SK-N-SH (cell line): ENCODE results near the gene KIAA1191. TPM values are rescaled to one million over a fixed set of nuclear protein-coding genes. Genes with fewer than 3 reads are reported as not detected.

Source experiments
- CTCF ChIA-PET: fragments of 300-600, 350-600 bp; formaldehyde crosslinking; extraction: SDS; loops from one replicate; lab custom pipeline; 2021; lab: Yijun Ruan, JAX
- POLR2A ChIA-PET: fragments of 350-600 bp; sonication (Branson Sonifier 250); formaldehyde crosslinking; extraction: SDS; loops from one replicate; lab custom pipeline; 2020; ENCODE audit warnings: antibody characterized with exemption, inconsistent platforms; lab: Yijun Ruan, JAX
- DNase-seq: peaks from one replicate; pipeline ENCODE4 v3.0.0; 2012
- H2AFZ ChIP-seq: fragments of 200-600 bp; sonication (generic); 2 replicates; pipeline ENCODE4 v1.8.1; 2016; ENCODE audit warnings: antibody characterized with exemption, mild to moderate bottlenecking, low read depth
- H3F3A ChIP-seq: fragments of 200-600 bp; sonication (generic); replicated peaks from 2 replicates; pipeline ENCODE3; 2016; ENCODE audit warnings: antibody characterized with exemption, mild to moderate bottlenecking; ENCODE audit not compliant: insufficient read depth
- H3K27ac ChIP-seq, 2 experiments: fragments of 200-500 bp in 1 of 2; fragments of 200-600 bp in 1 of 2; sonication (Bioruptor generic) in 1 of 2; sonication (generic), shearing (Covaris generic) in 1 of 2; 2 replicates each; pipeline versions ENCODE4 v1.5.1 to v1.6.1; 2014 to 2016; ENCODE audit warnings: low read depth in 2 of 2, inconsistent platforms in 1 of 2, low read length in 1 of 2, mild to moderate bottlenecking in 1 of 2, mixed read lengths in 1 of 2
- H3K27me3 ChIP-seq: fragments of 200-600 bp; sonication (generic), shearing (Covaris generic); 2 replicates; pipeline ENCODE4 v1.6.1; 2016; ENCODE audit warnings: mixed run types; ENCODE audit not compliant: insufficient read depth
- H3K36me3 ChIP-seq, 2 experiments: fragments of 200-500 bp in 1 of 2; fragments of 200-600 bp in 1 of 2; sonication (Bioruptor generic) in 1 of 2; sonication (generic) in 1 of 2; replicated peaks in 1 of 2; 2 replicates each; pipeline versions ENCODE3 to v1.5.1; 2014 to 2016; ENCODE audit warnings: low read length in 1 of 2, mild to moderate bottlenecking in 1 of 2; ENCODE audit not compliant: insufficient read depth in 2 of 2, control insufficient read depth in 1 of 2
- H3K4me1 ChIP-seq, 2 experiments: fragments of 200-500 bp in 1 of 2; fragments of 200-600 bp in 1 of 2; sonication (Bioruptor generic) in 1 of 2; sonication (generic), shearing (Covaris generic) in 1 of 2; 2 replicates each; pipeline versions ENCODE4 v1.5.1 to v1.6.1; 2014 to 2016; ENCODE audit warnings: low read depth in 1 of 2, low read length in 1 of 2, mixed run types in 1 of 2; ENCODE audit not compliant: insufficient read depth in 2 of 2, control insufficient read depth in 1 of 2
- H3K4me2 ChIP-seq: fragments of 200-600 bp; sonication (generic), shearing (Covaris generic); 2 replicates; pipeline ENCODE4 v1.6.1; 2017; ENCODE audit warnings: mixed run types
- H3K4me3 ChIP-seq, 2 experiments: fragments of 200-500 bp in 1 of 2; fragments of 200-600 bp in 1 of 2; sonication (Bioruptor generic) in 1 of 2; sonication (generic), shearing (Covaris generic) in 1 of 2; 2 replicates each; pipeline versions ENCODE4 v1.5.1 to v1.8.1; 2014 to 2016; ENCODE audit warnings: low read depth in 2 of 2, inconsistent platforms in 1 of 2, low read length in 1 of 2, mild to moderate bottlenecking in 1 of 2, mixed read lengths in 1 of 2, moderate library complexity in 1 of 2
- H3K79me2 ChIP-seq: fragments of 200-600 bp; sonication (generic); 2 replicates; pipeline ENCODE4 v1.8.1; 2017; ENCODE audit warnings: mild to moderate bottlenecking; ENCODE audit not compliant: insufficient read depth
- H3K9ac ChIP-seq: fragments of 200-600 bp; sonication (generic); 2 replicates; pipeline ENCODE4 v1.6.1; 2017; ENCODE audit warnings: mixed run types
- H3K9me2 ChIP-seq: fragments of 200-600 bp; sonication (generic); 2 replicates; pipeline ENCODE4 v1.6.1; 2017; ENCODE audit warnings: mixed run types
- H3K9me3 ChIP-seq: fragments of 200-600 bp; sonication (generic); 2 replicates; pipeline ENCODE4 v1.6.1; 2017; ENCODE audit warnings: mixed run types, mild to moderate bottlenecking, moderate library complexity
- H4K20me1 ChIP-seq: fragments of 200-600 bp; sonication (generic); 2 replicates; pipeline ENCODE4 v1.6.1; 2017; ENCODE audit warnings: mild to moderate bottlenecking, mixed run types; ENCODE audit not compliant: insufficient read depth
- CHD2 ChIP-seq: fragments of 150-350 bp; IDR thresholded peaks from 2 replicates; pipeline ENCODE4 v1.6.1; 2018; ENCODE audit warnings: low read length; ENCODE audit not compliant: partially characterized antibody
- CTCF ChIP-seq: fragments of 200-600 bp; sonication (generic); IDR thresholded peaks from 2 replicates; pipeline ENCODE4 v1.6.1; 2017; ENCODE audit warnings: antibody characterized with exemption, mild to moderate bottlenecking, moderate library complexity
- EP300 ChIP-seq, 2 experiments: IDR thresholded peaks; 2 replicates each; pipeline versions ENCODE4 v1.4.0 to v1.6.1; 2012; ENCODE audit warnings: borderline replicate concordance in 1 of 2, low read depth in 1 of 2, low read length in 1 of 2
- EZH2phosphoT487 ChIP-seq: fragments of 200-600 bp; sonication (generic); IDR thresholded peaks from 2 replicates; pipeline ENCODE4 v1.6.1; 2017; ENCODE audit warnings: low read depth, mixed run types, mild to moderate bottlenecking, antibody characterized with exemption, moderate library complexity, borderline replicate concordance
- FOXM1 ChIP-seq: IDR thresholded peaks from 2 replicates; pipeline ENCODE4 v1.4.0; 2012; ENCODE audit warnings: low read depth, mild to moderate bottlenecking
- GABPA ChIP-seq: IDR thresholded peaks from 2 replicates; pipeline ENCODE4 v1.4.0; 2012; ENCODE audit warnings: low read depth, mild to moderate bottlenecking
- GATA2 ChIP-seq: sonication (generic); formaldehyde crosslinking; IDR thresholded peaks from 2 replicates; pipeline ENCODE4 v1.5.0; 2020; ENCODE audit warnings: mild to moderate bottlenecking, missing genetic modification reagents
- JUND ChIP-seq: IDR thresholded peaks from 2 replicates; pipeline ENCODE4 v1.4.0; 2012
- MEF2A ChIP-seq: IDR thresholded peaks from 2 replicates; pipeline ENCODE4 v1.4.0; 2012; ENCODE audit warnings: low read depth, borderline replicate concordance
- NFIC ChIP-seq: IDR thresholded peaks from 2 replicates; pipeline ENCODE4 v1.4.0; 2012; ENCODE audit warnings: borderline replicate concordance
- NRF1 ChIP-seq: IDR thresholded peaks from 2 replicates; pipeline ENCODE4 v1.6.1; 2012; ENCODE audit warnings: low read depth, mild to moderate bottlenecking, low read length
- SMC3 ChIP-seq: IDR thresholded peaks from 2 replicates; pipeline ENCODE4 v1.6.1; 2012; ENCODE audit warnings: low read depth, low read length, improper control_type of control experiment
- TAF1 ChIP-seq: IDR thresholded peaks from 2 replicates; pipeline ENCODE4 v1.6.1; 2012; ENCODE audit warnings: low read depth, mild to moderate bottlenecking, low read length, moderate library complexity, borderline replicate concordance
- TCF12 ChIP-seq: IDR thresholded peaks from 2 replicates; pipeline ENCODE4 v1.4.0; 2012
- WGBS: methylation state at CpG from one replicate; pipeline ENCODE4 v1.1.6; 2017; ENCODE audit warnings: low lambda C conversion rate; 5-methylcytosine and 5-hydroxymethylcytosine counted together
- polyA plus RNA-seq, 3 experiments: library from polyadenylated mRNA; depleted of rRNA; stranded (reverse); fragments of >200 nt; gene quantifications; 2 replicates each; pipeline ENCODE4 v1.2.3, GENCODE V29; 2012
- TF ChIP-seq, protein P1 (sequence below): IDR thresholded peaks from 2 replicates; pipeline ENCODE4 v1.4.0; 2012; ENCODE audit warnings: low read depth
- TF ChIP-seq, protein P2 (sequence below): IDR thresholded peaks from 2 replicates; pipeline ENCODE4 v1.4.0; 2012; ENCODE audit warnings: low read depth, borderline replicate concordance
- TF ChIP-seq, protein P3 (sequence below): fragments of 150-350 bp; IDR thresholded peaks from 2 replicates; pipeline ENCODE4 v1.6.1; 2016; ENCODE audit warnings: mild to moderate bottlenecking, low read depth, low read length
- TF ChIP-seq, protein P4 (sequence below): IDR thresholded peaks from 2 replicates; pipeline ENCODE4; 2012

The KIAA1191 gene
- polyA plus RNA-seq, 1 of the 3 experiments (the other 2 are of a cell fraction): 100 TPM

DNA sequence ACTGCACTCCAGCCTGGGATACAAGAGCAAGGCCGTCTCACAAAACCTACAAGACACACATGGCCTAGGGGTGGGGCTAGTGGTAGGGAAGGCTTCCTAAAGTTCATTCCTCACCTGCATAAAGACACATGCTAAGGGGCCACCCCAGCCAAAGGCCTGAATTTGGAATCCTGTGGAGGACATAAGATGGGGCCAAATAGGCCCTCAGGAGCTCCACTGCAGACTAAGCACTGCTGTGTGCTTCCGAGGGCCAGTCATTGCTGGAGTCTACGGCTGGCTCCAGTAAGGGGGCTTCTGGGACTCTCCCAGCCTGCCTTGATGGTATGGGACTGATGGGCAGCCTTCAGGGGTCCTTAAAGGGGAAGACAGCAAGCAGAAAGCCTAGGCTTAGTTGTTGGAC is 21.2 kb upstream of the KIAA1191 start:
- no peak for TF ChIP-seq MEF2A
- TF ChIP-seq SMC3: no peak
- TF ChIP-seq, protein P1, sequence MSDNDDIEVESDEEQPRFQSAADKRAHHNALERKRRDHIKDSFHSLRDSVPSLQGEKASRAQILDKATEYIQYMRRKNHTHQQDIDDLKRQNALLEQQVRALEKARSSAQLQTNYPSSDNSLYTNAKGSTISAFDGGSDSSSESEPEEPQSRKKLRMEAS: no peak
- TF ChIP-seq TAF1: no peak
- TF ChIP-seq, protein P2, sequence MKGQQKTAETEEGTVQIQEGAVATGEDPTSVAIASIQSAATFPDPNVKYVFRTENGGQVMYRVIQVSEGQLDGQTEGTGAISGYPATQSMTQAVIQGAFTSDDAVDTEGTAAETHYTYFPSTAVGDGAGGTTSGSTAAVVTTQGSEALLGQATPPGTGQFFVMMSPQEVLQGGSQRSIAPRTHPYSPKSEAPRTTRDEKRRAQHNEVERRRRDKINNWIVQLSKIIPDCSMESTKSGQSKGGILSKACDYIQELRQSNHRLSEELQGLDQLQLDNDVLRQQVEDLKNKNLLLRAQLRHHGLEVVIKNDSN: no peak
- no peak for TF ChIP-seq EZH2phosphoT487
- TF ChIP-seq TCF12: no peak
- TF ChIP-seq, protein P3, sequence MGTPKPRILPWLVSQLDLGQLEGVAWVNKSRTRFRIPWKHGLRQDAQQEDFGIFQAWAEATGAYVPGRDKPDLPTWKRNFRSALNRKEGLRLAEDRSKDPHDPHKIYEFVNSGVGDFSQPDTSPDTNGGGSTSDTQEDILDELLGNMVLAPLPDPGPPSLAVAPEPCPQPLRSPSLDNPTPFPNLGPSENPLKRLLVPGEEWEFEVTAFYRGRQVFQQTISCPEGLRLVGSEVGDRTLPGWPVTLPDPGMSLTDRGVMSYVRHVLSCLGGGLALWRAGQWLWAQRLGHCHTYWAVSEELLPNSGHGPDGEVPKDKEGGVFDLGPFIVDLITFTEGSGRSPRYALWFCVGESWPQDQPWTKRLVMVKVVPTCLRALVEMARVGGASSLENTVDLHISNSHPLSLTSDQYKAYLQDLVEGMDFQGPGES: no peak
- TF ChIP-seq CTCF: no peak
- TF ChIP-seq, protein P4, sequence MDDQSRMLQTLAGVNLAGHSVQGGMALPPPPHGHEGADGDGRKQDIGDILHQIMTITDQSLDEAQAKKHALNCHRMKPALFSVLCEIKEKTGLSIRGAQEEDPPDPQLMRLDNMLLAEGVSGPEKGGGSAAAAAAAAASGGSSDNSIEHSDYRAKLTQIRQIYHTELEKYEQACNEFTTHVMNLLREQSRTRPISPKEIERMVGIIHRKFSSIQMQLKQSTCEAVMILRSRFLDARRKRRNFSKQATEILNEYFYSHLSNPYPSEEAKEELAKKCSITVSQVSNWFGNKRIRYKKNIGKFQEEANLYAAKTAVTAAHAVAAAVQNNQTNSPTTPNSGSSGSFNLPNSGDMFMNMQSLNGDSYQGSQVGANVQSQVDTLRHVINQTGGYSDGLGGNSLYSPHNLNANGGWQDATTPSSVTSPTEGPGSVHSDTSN: no peak
- TF ChIP-seq NFIC: no peak
- no peak for TF ChIP-seq GATA2
- TF ChIP-seq NRF1: no peak
- TF ChIP-seq GABPA: no peak
- no peak for TF ChIP-seq EP300 (IDR thresholded peaks at IDR 0.05; ENCODE audit: borderline replicate concordance in 1 of 2, low read depth in 1 of 2, low read length in 1 of 2)
- TF ChIP-seq FOXM1: no peak
- TF ChIP-seq JUND: no peak
- TF ChIP-seq CHD2: no peak
- CTCF ChIA-PET: no interaction called here

More for the DNA sequence above, 21.2 kb upstream of the KIAA1191 start:
- Histone ChIP-seq H4K20me1 (no peaks in the 10 kb centered on the region), H3K4me3 (no peak overlapping the region), H3K79me2 (peaks cover 28% of the 10 kb centered on the region), H3K36me3 (peaks cover 23 to 58% of the 10 kb centered on the region in 2 experiments), H3K27me3 (no peaks in the 10 kb centered on the region), H2AFZ (no peak overlapping the region), H3K4me2 (no peak overlapping the region), H3K9me2 (no peaks in the 10 kb centered on the region), H3K4me1 (peaks cover 0 to 12% of the 10 kb centered on the region in 2 experiments; a peak in 2 of 4 replicates), H3F3A (peaks cover 3% of the 10 kb centered on the region), H3K9me3 (no peaks in the 10 kb centered on the region), H3K27ac (no peak overlapping the region), H3K9ac (no peak overlapping the region)
- DNase-seq: no peak
- POLR2A ChIA-PET: interaction anchor here (1.0 to 1.1 kb wide), 2 partner anchors 16 to 21 kb away, joined by 3 read pairs; no protein-coding TSS in a partner anchor
- WGBS: 94% methylated on average over 3 of the region's 3 CpGs
